Stimulated activated CD4-positive, alpha-beta T cell treated with anti-CD3 and anti-CD28 coated beads, Interleukin-2, amount 100 ng/mL, for 24 hours (primary cell): ENCODE measurements around the gene ZNF2.

Source experiments
- DNase-seq, 2 donors: peaks; one replicate each; pipeline ENCODE4 v3.0.0-alpha.2; 2020

Gene ZNF2

GRCh38 chr2:95165371-95166064 is at the start of gene ZNF2:
TSS of gene ZNF2 (plus strand) at chr2:95165809. CDS start at chr2:95176227, 10,418 bp downstream.
- peak; percentile 97 for DNase-seq

GRCh38 chr2:95121093-95121406 is 44.6 kb upstream of the ZNF2 start:
- DNase-seq = no peak

GRCh38 chr2:95121407-95122196 is 44.0 kb upstream of the ZNF2 start, which contains the start of gene MRPS5:
TSS of gene MRPS5 (minus strand) at chr2:95121808. CDS start at chr2:95121791, 17 bp downstream.
- peak; percentile 93 to 94 for DNase-seq

- no peak for DNase-seq
Measured at GRCh38 chr2:95122197-95122551, 43.4 kb upstream of the ZNF2 start.

GRCh38 chr2:95138702-95139101 is 26.9 kb upstream of the ZNF2 start:
- DNase-seq = no peak

- no peak for DNase-seq
Measured at GRCh38 chr2:95143838-95144237, 21.8 kb upstream of the ZNF2 start.

GRCh38 chr2:95149397-95149984 is 16.1 kb upstream of the ZNF2 start:
- DNase-seq = no peak

GRCh38 chr2:95158441-95158840 is 7.2 kb upstream of the ZNF2 start:
- DNase-seq = no peak

GRCh38 chr2:95158891-95159619 is 6.6 kb upstream of the ZNF2 start:
- DNase-seq = peak; percentile 37 to 49

- peak; percentile 74 to 80 for DNase-seq
Measured at GRCh38 chr2:95159690-95160449, 5.7 kb upstream of the ZNF2 start, which contains the start of gene ZNF514. TSS of gene ZNF514 (minus strand) at chr2:95159848. CDS start at chr2:95153253, 6,595 bp downstream.

- DNase-seq = no peak
Measured at GRCh38 chr2:95165030-95165370, 609 bp upstream of the ZNF2 start.

GRCh38 chr2:95166065-95166763 is 605 bp downstream of the ZNF2 start:
- no peak for DNase-seq

- no peak for DNase-seq
Measured at GRCh38 chr2:95171902-95172301, 6.3 kb downstream of the ZNF2 start.

GRCh38 chr2:95174031-95174542 is 8.5 kb downstream of the ZNF2 start:
- DNase-seq = no peak

GRCh38 chr2:95179451-95179850 is 13.8 kb downstream of the ZNF2 start:
- no peak for DNase-seq

- no peak for DNase-seq
Measured at GRCh38 chr2:95181774-95182173, 16.2 kb downstream of the ZNF2 start.

- no peak for DNase-seq
Measured at GRCh38 chr2:95185197-95185596, 19.6 kb downstream of the ZNF2 start.

- no peak for DNase-seq
Measured at GRCh38 chr2:95185973-95186372, 20.4 kb downstream of the ZNF2 start.

GRCh38 chr2:95192956-95193355 is 27.3 kb downstream of the ZNF2 start:
- peak; percentile 53 to 63 for DNase-seq

GRCh38 chr2:95203911-95204310 is 38.3 kb downstream of the ZNF2 start:
- DNase-seq = no peak

- DNase-seq = no peak
Measured at GRCh38 chr2:95204396-95204795, 38.8 kb downstream of the ZNF2 start.

- DNase-seq = no peak
Measured at GRCh38 chr2:95206096-95206495, 40.5 kb downstream of the ZNF2 start.
